A549 treated with AZD9567 at 1 μM for 4 hours (cell line): ENCODE data around the gene OR5B3. TPM values are rescaled to one million over a fixed set of nuclear protein-coding genes. Genes with fewer than 3 reads are reported as not detected.

Experiments used
- total RNA-seq: library from RNA; stranded (reverse); fragments of 200-300 nt; extraction: Qiagen RNA extraction; gene quantifications from 5 replicates; pipeline ENCODE4 v1.2.3, GENCODE V29; 2022; ENCODE audit not compliant: insufficient read depth

Gene OR5B3
- not detected in 5 replicates for total RNA-seq

GRCh38 chr11:58406774-58407173 is at the start of gene OR5B3:
TSS of gene OR5B3 (minus strand) at chr11:58406874. CDS start at chr11:58403409, 3,465 bp downstream.

DNA sequence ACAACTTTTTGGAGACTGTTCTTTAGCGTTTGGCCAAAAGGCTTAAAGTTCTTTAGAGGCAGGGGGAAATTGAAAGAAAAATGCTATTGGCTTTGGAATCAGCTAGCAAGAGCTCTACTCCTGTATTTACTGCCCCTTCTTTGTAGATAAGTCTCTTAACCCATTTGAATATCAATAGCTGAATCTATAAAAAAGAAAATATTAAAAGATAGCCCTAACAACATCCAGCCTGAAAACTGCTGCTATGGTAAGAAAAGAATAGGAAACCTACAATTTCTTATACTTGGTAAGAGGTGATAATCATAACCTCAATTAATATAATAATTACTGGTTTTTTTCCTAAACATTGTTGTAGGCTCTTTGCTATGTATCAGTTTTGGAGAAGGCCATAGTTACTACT is 35.5 kb upstream of the OR5B3 start, which contains the start of gene OR5B12:
Gene OR5B12 (minus strand): TSS at position 101 of the 400 bp plus-strand sequence. CDS start 2,085 bp downstream, outside the sequence.

DNA sequence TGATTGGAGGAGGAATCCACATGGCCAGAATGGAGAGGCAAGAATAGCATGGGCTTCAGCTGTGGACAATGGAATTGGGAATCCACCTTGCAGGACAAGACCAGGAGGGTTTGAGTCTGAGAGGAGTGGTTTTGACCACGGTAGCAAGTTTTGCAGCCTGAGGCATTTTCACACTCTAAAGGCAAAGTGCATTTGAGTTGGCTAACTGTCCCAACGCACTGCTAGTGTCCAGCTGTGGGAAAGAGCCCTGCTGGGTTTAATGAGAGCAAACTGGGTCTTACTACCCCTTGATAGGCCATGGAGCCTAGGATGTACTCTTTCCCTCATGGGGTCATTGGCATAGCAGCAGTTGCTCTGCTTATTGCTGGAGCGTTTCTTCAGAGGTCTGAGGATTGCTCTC is 21.3 kb upstream of the OR5B3 start, which contains the start of gene OR5B2:
Gene OR5B2 (minus strand): TSS at position 101 of the 400 bp plus-strand sequence. CDS start 4,860 bp downstream, outside the sequence.

GRCh38 chr11:58358969-58359368 is 47.7 kb downstream of the OR5B3 start, which contains the start of gene OR5B17:
TSS of gene OR5B17 (minus strand) at chr11:58359069. CDS start at chr11:58359069, 0 bp downstream.

Other genes with a start within 250 kb of the OR5B3 start
- gene OR9Q2, start 217.8 kb downstream of the OR5B3 start, total RNA-seq: not detected in 5 replicates
- gene OR1S2, start 202.7 kb downstream of the OR5B3 start, total RNA-seq: not detected in 5 replicates
- gene OR1S1, start 194.2 kb downstream of the OR5B3 start, total RNA-seq: not detected in 5 replicates
- not detected in 5 replicates for gene OR10Q1, start 178.0 kb downstream of the OR5B3 start, total RNA-seq
- not detected in 5 replicates for gene OR10W1, start 138.6 kb downstream of the OR5B3 start, total RNA-seq
- not detected in 5 replicates for gene OR5B17, start 47.8 kb downstream of the OR5B3 start, total RNA-seq
- gene OR5B2, start 21.2 kb upstream of the OR5B3 start, total RNA-seq: not detected in 5 replicates
- gene OR5B12, start 35.4 kb upstream of the OR5B3 start, total RNA-seq: not detected in 5 replicates
- not detected in 5 replicates for gene OR5B21, start 101.2 kb upstream of the OR5B3 start, total RNA-seq
- 1.1 to 2.8 TPM (median 2.3 TPM) in 5 replicates for gene LPXN, start 169.0 kb upstream of the OR5B3 start, total RNA-seq
- gene ZFP91, start 172.2 kb upstream of the OR5B3 start, total RNA-seq: 29.7 to 43.8 TPM (median 34.6 TPM) in 5 replicates
- gene CNTF, start 215.8 kb upstream of the OR5B3 start, total RNA-seq: 1.1 to 1.5 TPM (median 1.3 TPM) in 4 of 5 replicates, not detected in the other